ENCODE data around the gene ATP6V1D.
"Not testable (repeated sequence)": the region's sequence is repeated elsewhere in the genome, so short reads cannot be mapped to it uniquely, and the experiment has no call there.

Gene ATP6V1D

DNA sequence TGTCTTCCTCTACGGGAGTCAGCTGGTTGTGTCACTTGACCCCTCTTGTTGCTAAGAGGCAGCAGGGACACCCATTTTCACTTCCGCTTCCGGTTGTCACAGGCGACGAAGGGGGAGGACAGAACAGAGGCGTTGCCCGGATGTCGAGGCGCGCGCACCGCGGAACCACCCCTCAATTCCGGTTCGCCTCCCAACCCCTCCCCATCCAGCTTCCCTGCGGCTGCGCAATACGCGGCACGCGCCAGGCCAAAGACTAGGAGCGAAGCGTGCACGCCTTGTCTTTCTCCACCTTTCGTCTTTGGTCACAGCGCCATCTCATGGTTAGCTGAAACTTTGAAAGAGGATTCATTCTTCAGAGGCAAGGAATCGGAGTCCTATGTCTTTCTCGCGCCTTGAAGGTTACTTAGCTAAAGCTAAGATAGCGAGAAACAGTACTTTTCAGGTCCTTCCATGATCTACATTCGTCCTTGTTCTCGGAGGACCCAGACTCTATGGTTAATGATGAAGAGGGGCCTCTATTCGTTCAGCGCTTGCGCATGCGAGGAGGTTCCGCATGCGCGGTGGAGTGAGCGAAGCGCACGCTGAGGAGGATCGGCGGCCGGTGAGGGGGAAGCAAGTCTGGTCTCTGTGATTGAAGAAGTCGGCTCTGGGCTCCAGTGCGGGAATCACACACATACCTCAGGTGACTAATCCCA, at the start of gene ATP6V1D, which contains the start of gene EIF2S1:
Gene ATP6V1D, minus strand, starts transcription at position 30 of the 695 bp plus-strand sequence. CDS start 106 bp downstream, outside the sequence.
Gene EIF2S1, plus strand, starts transcription at position 554 of the 695 bp plus-strand sequence. CDS start 4,440 bp downstream, outside the sequence.
- peak; percentile 99 for DNase-seq (ENCODE audit: extremely low read depth, low read depth)
- TF ChIP-seq, protein P1, sequence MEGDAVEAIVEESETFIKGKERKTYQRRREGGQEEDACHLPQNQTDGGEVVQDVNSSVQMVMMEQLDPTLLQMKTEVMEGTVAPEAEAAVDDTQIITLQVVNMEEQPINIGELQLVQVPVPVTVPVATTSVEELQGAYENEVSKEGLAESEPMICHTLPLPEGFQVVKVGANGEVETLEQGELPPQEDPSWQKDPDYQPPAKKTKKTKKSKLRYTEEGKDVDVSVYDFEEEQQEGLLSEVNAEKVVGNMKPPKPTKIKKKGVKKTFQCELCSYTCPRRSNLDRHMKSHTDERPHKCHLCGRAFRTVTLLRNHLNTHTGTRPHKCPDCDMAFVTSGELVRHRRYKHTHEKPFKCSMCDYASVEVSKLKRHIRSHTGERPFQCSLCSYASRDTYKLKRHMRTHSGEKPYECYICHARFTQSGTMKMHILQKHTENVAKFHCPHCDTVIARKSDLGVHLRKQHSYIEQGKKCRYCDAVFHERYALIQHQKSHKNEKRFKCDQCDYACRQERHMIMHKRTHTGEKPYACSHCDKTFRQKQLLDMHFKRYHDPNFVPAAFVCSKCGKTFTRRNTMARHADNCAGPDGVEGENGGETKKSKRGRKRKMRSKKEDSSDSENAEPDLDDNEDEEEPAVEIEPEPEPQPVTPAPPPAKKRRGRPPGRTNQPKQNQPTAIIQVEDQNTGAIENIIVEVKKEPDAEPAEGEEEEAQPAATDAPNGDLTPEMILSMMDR (IDR thresholded peaks at IDR 0.05; ENCODE audit: low read depth, low read length, missing control alignments): peak; percentile 96
- H3K4me3 ChIP-seq (replicated peaks; ENCODE audit: low read depth, low read length): peak within 1 kb of the TSS; percentile 97

DNA sequence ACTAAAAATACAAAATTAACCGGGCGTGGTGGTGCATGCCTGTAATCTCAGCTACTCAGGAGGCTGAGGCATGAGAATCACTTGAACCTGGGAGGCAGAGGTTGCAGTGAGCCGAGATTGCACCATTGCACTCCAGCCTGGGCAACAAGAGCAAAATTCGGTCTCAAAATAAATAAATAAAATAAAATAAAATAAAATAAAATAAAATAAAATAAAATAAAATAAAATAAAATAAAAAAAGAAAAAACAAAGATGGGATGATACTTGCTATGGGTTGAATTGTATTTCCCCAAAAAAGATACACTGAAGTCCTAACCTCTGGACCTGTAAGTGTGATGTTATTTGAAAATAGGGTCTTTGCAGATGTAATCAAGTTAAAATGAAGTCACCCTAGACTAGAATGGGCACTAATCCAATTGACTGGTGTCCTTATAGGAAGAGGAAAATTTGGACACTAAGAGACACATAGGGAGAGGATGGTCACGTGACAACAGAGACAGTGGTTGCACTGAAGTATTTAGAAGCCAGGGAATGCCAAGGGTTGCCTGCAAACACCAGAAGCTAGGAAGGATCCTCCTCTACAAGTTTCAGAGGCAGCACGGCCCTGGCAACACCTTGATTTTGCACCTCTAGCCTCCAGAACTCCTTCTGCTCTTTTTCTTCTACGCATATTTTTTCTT, 48.7 kb upstream of the ATP6V1D start:
- not testable (repeated sequence) for DNase-seq (ENCODE audit: extremely low read depth, low read depth); H3K4me3 ChIP-seq (replicated peaks; ENCODE audit: low read depth, low read length)

DNA sequence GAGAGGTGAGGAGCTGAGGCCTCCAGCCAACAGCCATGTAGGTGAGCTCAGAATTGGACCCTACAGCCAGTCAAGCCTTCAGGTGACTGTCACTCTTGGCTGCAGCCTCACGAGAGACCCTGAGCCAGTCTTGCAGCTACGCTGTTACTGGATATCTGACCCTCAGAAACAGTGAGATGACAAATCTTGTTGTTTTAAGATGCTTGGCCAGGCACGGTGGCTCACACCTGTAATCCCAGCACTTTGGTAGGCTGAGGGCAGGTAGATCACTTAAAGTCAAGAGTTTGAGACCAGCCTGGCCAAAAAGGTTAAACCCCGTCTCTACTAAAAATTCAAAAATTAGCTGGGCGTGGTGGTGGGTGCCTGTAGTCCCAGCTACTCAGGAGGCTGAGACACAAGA, 46.2 kb upstream of the ATP6V1D start:
- no peak for DNase-seq (ENCODE audit: extremely low read depth, low read depth)
- TF ChIP-seq, protein P1 (IDR thresholded peaks at IDR 0.05; ENCODE audit: low read depth, low read length, missing control alignments): no peak

DNA sequence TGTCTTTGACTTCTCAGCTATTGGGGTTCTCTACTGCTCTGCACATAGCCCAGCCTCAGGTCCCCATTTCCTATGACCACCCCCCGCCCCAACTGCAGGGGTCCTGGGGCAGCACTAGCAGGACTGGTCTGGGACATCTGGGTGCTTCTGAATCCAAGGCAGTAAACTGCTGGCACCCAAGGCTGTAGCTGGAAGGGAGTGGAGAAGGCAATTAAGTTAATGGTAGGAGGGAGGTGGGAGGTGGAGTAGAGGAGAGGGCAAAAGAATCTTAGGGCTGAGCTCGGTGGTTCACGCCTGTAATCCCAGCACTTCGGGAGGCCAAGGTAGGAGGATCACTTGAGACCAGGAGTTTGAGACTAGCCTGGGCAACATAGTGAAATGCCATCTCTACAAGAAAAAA, 40.8 kb upstream of the ATP6V1D start:
- TF ChIP-seq, protein P1 (IDR thresholded peaks at IDR 0.05; ENCODE audit: low read depth, low read length, missing control alignments): no peak
- no peak overlapping the region for H3K4me3 ChIP-seq (replicated peaks; ENCODE audit: low read depth, low read length)
- no peak for DNase-seq (ENCODE audit: extremely low read depth, low read depth)

More for the DNA sequence above, 46.2 kb upstream of the ATP6V1D start:
- no peak overlapping the region for H3K4me3 ChIP-seq (replicated peaks; ENCODE audit: low read depth, low read length)

DNA sequence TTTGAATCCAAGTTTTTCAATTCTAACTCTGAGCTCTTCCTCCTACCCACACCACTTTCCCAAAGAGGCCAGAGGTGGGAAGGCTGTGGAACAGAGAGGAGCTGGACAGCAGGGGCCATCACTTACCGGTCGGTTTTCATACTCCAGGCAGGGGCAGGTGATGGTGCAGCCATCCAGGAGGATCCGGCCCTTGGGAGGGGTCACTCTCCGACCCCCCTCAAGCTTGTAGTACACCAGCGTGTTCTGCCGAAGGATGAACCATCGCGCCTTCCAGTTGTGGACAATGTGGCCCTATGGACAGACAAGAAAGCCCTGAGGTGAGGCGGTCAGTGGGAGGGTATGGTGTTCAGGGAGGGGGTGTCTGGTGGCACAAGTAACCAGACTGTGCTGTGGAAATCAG, 37.9 kb upstream of the ATP6V1D start:
- TF ChIP-seq, protein P1 (IDR thresholded peaks at IDR 0.05; ENCODE audit: low read depth, low read length, missing control alignments): no peak
- no peak for DNase-seq (ENCODE audit: extremely low read depth, low read depth)
- no peak overlapping the region for H3K4me3 ChIP-seq (replicated peaks; ENCODE audit: low read depth, low read length)

DNA sequence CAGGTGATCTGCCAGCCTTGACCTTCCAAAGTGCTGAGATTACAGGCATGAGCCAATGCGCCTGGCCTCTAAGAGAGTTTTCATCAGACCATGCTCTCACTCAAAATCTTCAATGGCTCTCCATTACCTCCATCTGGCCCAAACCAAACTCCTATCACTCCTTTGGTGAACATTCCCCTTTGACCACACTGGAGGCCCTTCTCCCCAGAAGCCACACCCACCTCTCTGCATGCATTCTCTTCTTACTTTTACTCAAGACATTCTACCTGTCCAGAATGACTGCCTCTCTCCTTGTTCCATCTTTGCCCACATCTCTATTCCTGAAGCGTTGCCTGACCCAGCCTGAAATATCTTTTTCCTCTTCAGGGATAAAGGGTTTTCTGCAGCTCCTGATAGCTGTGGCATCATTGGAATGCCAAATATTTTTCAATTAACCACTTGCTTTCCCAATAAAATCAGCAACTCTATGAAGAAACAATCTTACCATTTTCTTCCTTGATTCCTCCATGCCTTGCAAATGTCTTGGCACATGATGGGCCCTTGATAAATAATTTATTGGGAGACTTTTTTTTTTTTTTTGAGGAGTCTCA, 36.9 kb upstream of the ATP6V1D start:
- TF ChIP-seq, protein P1 (IDR thresholded peaks at IDR 0.05; ENCODE audit: low read depth, low read length, missing control alignments): no peak
- no peak for DNase-seq (ENCODE audit: extremely low read depth, low read depth)

DNA sequence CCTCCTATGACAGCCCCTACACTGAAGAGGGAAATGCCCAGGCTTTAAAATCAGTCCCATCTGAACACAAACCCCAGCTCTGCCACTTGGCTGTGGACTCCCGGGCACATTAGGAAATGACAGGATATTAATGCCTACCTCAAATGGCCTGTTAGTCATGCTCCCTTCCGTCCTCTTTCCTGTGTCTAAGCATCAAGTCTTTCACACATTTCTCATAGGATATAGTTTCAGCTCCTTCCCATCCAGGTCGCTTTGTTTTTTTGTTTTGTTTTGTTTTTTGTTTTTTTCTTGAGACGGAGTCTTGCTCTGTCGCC, 36.2 kb upstream of the ATP6V1D start:
- no peak overlapping the region for H3K4me3 ChIP-seq (replicated peaks; ENCODE audit: low read depth, low read length)
- TF ChIP-seq, protein P1 (IDR thresholded peaks at IDR 0.05; ENCODE audit: low read depth, low read length, missing control alignments): no peak
- no peak for DNase-seq (ENCODE audit: extremely low read depth, low read depth)

More for the DNA sequence above, 36.9 kb upstream of the ATP6V1D start:
- no peak overlapping the region for H3K4me3 ChIP-seq (replicated peaks; ENCODE audit: low read depth, low read length)

All from HFF-Myc (cell line).